Astrocyte (in vitro differentiated cells and primary cell): ENCODE measurements around the gene PRKCA. TPM values are rescaled to one million over a fixed set of nuclear protein-coding genes. Genes with fewer than 3 reads are reported as not detected.

Source experiments
- DNase-seq: peaks from one replicate; pipeline ENCODE4 v3.0.0-alpha.2; 2010; ENCODE audit warnings: low read depth
- FAIRE-seq: peaks from 2 replicates; lab custom pipeline; 2011; peaks lifted over from hg19 to GRCh38; lab: Jason Lieb, UNC
- H2AFZ ChIP-seq: 2 replicates; pipeline ENCODE4 v1.6.0; 2012; ENCODE audit warnings: low read depth, low read length, inconsistent platforms
- H3K27ac ChIP-seq: 2 replicates; pipeline ENCODE4 v1.5.1; 2011; ENCODE audit warnings: low read depth, low read length, inconsistent platforms
- H3K27me3 ChIP-seq: 2 replicates; pipeline ENCODE4 v1.6.0; 2011; ENCODE audit warnings: low read length, inconsistent platforms; ENCODE audit not compliant: insufficient read depth
- H3K36me3 ChIP-seq: 2 replicates; pipeline ENCODE4 v1.5.1; 2011; ENCODE audit warnings: low read length, inconsistent platforms; ENCODE audit not compliant: insufficient read depth
- H3K4me1 ChIP-seq: 2 replicates; pipeline ENCODE4 v1.5.1; 2011; ENCODE audit warnings: low read length, inconsistent platforms; ENCODE audit not compliant: insufficient read depth
- H3K4me2 ChIP-seq: 2 replicates; pipeline ENCODE4 v1.6.0; 2012; ENCODE audit warnings: low read length, inconsistent platforms
- H3K4me3 ChIP-seq: 2 replicates; pipeline ENCODE4 v1.5.1; 2011; ENCODE audit warnings: low read depth, mild to moderate bottlenecking, low read length, inconsistent platforms; ENCODE audit not compliant: insufficient read depth
- H3K79me2 ChIP-seq: 2 replicates; pipeline ENCODE4 v1.6.0; 2012; ENCODE audit warnings: mild to moderate bottlenecking, low read length, inconsistent platforms; ENCODE audit not compliant: insufficient read depth
- H3K9ac ChIP-seq: 2 replicates; pipeline ENCODE4 v1.6.0; 2012; ENCODE audit warnings: mild to moderate bottlenecking, low read length, inconsistent platforms
- H3K9me3 ChIP-seq: 2 replicates; pipeline ENCODE4 v1.5.1; 2012; ENCODE audit warnings: low read depth, mild to moderate bottlenecking, low read length, inconsistent platforms; ENCODE audit not compliant: insufficient read depth
- H4K20me1 ChIP-seq: 2 replicates; pipeline ENCODE4 v1.6.0; 2012; ENCODE audit warnings: low read length, inconsistent platforms; ENCODE audit not compliant: insufficient read depth
- H3K27ac Mint-ChIP-seq: one replicate; pipeline ENCODE4 v1.8.0; 2021; ENCODE audit warnings: mild to moderate bottlenecking, mixed read lengths; ENCODE audit not compliant: unreplicated experiment
- H3K27me3 Mint-ChIP-seq: one replicate; pipeline ENCODE4 v1.8.0; 2021; ENCODE audit warnings: low read depth, mixed read lengths; ENCODE audit not compliant: unreplicated experiment
- H3K36me3 Mint-ChIP-seq: one replicate; pipeline ENCODE4 v1.8.0; 2021; ENCODE audit warnings: low read depth, mixed read lengths; ENCODE audit not compliant: unreplicated experiment
- H3K4me1 Mint-ChIP-seq: one replicate; pipeline ENCODE4 v1.8.0; 2021; ENCODE audit warnings: low read depth, mixed read lengths; ENCODE audit not compliant: unreplicated experiment
- H3K4me3 Mint-ChIP-seq: one replicate; pipeline ENCODE4 v1.8.0; 2021; ENCODE audit warnings: mild to moderate bottlenecking, moderate library complexity, mixed read lengths; ENCODE audit not compliant: unreplicated experiment
- H3K9me3 Mint-ChIP-seq: one replicate; pipeline ENCODE4 v1.8.0; 2021; ENCODE audit warnings: mild to moderate bottlenecking, mixed read lengths; ENCODE audit not compliant: unreplicated experiment
- CTCF ChIP-seq: IDR thresholded peaks from 2 replicates; pipeline ENCODE4 v1.5.1; 2011; ENCODE audit warnings: low read depth, mild to moderate bottlenecking, inconsistent platforms, low read length, moderate library complexity; ENCODE audit not compliant: insufficient read depth
- EZH2 ChIP-seq: IDR thresholded peaks from 2 replicates; pipeline ENCODE4 v1.6.1; 2012; ENCODE audit warnings: mild to moderate bottlenecking, low read length, inconsistent platforms; ENCODE audit not compliant: insufficient read depth
- total RNA-seq: library from RNA; stranded (reverse); gene quantifications from 2 replicates; pipeline ENCODE4 v1.2.1, GENCODE V29; 2021

PRKCA gene
- total RNA-seq, 1 donor from 2014 or later, result 49.9 TPM

DNA sequence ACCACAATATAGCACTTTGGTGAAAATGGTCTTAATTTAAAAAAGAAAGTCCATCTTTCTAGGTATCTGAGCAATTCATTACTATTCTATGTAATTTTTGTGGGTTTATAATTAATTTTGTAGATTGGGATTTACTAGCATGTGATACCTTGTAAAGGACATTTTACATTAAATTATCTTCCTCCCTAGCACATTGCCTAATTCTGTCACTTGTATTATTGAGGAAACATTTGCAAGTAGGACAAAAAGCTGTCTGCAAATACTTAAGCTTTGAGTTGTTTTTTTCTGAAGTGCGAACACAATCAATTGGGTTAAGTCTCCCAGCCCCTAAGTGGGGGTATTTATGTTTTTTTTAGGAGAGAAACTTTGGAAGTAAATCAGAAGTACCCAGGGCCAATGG is 167.0 kb downstream of the PRKCA start:
- H2AFZ ChIP-seq, result no peak overlapping the region
- H3K4me3 Mint-ChIP-seq, result no peak overlapping the region
- H3K36me3 Mint-ChIP-seq, result no peaks in the 10 kb centered on the region
- no peak overlapping the region for H3K9ac ChIP-seq
- no peaks in the 10 kb centered on the region for H3K9me3 Mint-ChIP-seq
- no peak overlapping the region for H3K27ac ChIP-seq
- TF ChIP-seq CTCF (no peak), EZH2 (no peak)
- FAIRE-seq, result no peak
- H3K9me3 ChIP-seq, result no peaks in the 10 kb centered on the region
- no peak overlapping the region for H3K4me3 ChIP-seq
- H3K36me3 ChIP-seq, result no peaks in the 10 kb centered on the region
- H3K4me2 ChIP-seq, result no peak overlapping the region
- DNase-seq, result no peak
- peaks cover 40% of the 10 kb centered on the region for H3K4me1 ChIP-seq
- peaks cover 60% of the 10 kb centered on the region for H3K4me1 Mint-ChIP-seq
- H3K27me3 Mint-ChIP-seq, result no peaks in the 10 kb centered on the region
- no peaks in the 10 kb centered on the region for H4K20me1 ChIP-seq
- peak overlapping the region; percentile 86 for H3K27ac Mint-ChIP-seq
- H3K79me2 ChIP-seq, result peaks cover 20% of the 10 kb centered on the region
- H3K27me3 ChIP-seq, result no peaks in the 10 kb centered on the region

- Histone ChIP-seq H3K4me3 (no peak overlapping the region), H4K20me1 (no peaks in the 10 kb centered on the region), H3K36me3 (no peaks in the 10 kb centered on the region), H3K27ac (no peak overlapping the region), H3K9ac (no peak overlapping the region), H3K79me2 (peaks cover 20% of the 10 kb centered on the region), H3K27me3 (no peaks in the 10 kb centered on the region), H3K4me1 (peaks cover 40% of the 10 kb centered on the region), H3K9me3 (no peaks in the 10 kb centered on the region), H2AFZ (no peak overlapping the region), H3K4me2 (no peak overlapping the region)
- no peaks in the 10 kb centered on the region for H3K36me3 Mint-ChIP-seq
- H3K4me3 Mint-ChIP-seq, result no peak overlapping the region
- H3K4me1 Mint-ChIP-seq, result peaks cover 63% of the 10 kb centered on the region
- peak overlapping the region; percentile 86 for H3K27ac Mint-ChIP-seq
- FAIRE-seq (no peak), DNase-seq (no peak)
- TF ChIP-seq EZH2 (no peak), CTCF (no peak)
- H3K27me3 Mint-ChIP-seq, result no peaks in the 10 kb centered on the region
- H3K9me3 Mint-ChIP-seq, result no peaks in the 10 kb centered on the region
These were observed 167.5 kb downstream of the PRKCA start for GRCh38 chr17:66469890-66470289.

DNA sequence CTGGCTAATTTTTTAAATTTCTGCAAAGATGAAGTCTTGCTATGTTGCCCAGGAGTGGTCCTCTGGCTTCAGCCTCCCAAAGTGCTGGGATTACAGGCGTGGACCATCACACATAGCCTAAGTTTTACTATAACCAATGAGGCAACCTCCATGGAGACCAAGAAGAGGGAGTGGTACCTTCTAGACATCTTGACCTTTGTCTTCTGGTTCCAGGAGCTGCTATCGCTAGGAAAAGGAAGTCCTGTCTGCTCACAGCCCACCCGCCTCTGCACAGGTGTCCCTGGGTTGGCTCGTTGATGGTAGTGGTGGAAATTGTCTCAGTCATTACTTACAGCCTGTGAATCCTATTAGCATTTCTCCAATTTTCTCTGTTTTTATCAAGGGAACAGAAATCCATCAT is 169.7 kb downstream of the PRKCA start:
- H3K4me1 Mint-ChIP-seq, result peaks cover 43% of the 10 kb centered on the region

More for the DNA sequence above, 169.7 kb downstream of the PRKCA start:
- H3K79me2 ChIP-seq, result peaks cover 18% of the 10 kb centered on the region
- no peak overlapping the region for H3K9ac ChIP-seq
- no peaks in the 10 kb centered on the region for H3K36me3 ChIP-seq
- H3K9me3 ChIP-seq, result no peaks in the 10 kb centered on the region
- H4K20me1 ChIP-seq, result no peaks in the 10 kb centered on the region
- Mint-ChIP-seq H3K27me3 (no peaks in the 10 kb centered on the region), H3K9me3 (no peaks in the 10 kb centered on the region), H3K4me3 (no peak overlapping the region), H3K27ac (no peak overlapping the region), H3K36me3 (no peaks in the 10 kb centered on the region)
- peaks cover 28% of the 10 kb centered on the region for H3K4me1 ChIP-seq
- DNase-seq (no peak), FAIRE-seq (no peak)
- H2AFZ ChIP-seq, result no peak overlapping the region
- H3K4me3 ChIP-seq, result no peak overlapping the region
- no peaks in the 10 kb centered on the region for H3K27me3 ChIP-seq
- no peak overlapping the region for H3K27ac ChIP-seq
- TF ChIP-seq CTCF, result no peak
- TF ChIP-seq EZH2, result no peak
- H3K4me2 ChIP-seq, result no peak overlapping the region
